SKM-1 (cell line): Measurements from ENCODE around the gene NT5C2.

ENCODE experiments used
- DNase-seq: peaks from one replicate; lab custom pipeline; 2025; ENCODE audit not compliant: unreplicated experiment; lab: John Stamatoyannopoulos, UW

NT5C2 gene

DNA sequence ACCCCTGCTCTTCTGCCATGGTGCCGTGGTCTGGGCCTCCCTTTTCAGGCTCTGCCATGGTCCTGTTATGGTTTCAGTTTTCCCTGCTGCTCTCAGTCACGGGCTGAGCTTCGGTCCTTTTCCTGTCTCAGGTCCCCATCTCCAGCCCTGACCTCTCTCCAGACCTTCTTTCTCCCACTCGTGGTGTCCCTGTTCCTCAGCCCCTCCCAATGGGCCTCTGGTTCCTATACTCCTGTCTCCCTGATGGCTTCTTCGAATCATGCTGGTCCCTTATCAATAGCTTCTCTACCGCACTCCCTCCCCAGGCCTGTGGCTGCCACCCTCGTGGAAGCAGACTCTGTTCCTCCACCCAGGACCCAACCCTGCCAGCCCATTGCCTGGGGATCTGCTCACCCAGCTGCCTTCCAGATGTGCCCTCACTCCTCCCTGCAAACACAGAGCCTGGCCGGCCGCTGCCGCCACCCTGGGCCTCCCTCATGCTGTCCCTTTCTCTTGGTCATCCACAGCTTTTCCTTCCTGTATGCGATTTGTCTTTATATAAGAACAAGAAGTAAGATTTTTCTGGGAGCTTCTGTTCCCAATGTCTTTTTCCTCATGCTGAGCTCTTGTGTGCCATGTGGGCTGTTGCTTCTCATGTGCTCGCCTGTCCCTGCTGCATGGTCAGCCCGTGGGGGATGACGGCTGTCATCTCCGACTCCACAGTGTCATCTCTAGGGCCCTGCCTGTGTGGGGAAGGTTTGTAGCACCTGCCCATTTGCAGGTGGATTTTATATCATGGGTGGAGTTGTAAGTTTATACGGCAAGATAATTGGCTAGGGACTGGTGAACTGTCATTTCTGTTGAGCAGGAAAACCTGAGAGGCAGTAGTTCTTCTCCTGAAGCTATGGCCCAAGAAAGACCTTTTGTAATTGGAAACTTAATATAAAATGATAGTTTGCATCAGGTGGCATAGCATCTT, 126.7 kb downstream of the NT5C2 start:
- DNase-seq = no peak

DNA sequence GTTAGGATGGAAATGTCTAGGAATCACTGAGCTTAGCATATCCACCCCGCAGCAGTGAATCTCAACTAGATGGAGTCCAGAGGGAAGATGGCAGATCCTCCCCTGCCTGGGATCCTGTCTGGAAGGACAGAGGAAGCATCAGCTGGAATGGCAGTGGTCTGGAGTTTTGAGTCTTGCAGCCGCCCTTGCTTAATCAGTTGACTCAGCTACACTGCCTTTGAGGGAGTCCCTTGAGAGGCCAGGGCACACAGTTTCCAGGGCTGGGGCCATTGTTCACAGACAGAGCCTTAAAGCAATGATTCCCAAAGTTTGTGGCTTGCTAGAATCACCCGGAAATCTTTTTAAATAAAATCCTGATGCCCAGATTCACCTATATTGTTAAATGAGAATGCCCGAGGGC, 128.1 kb downstream of the NT5C2 start:
- DNase-seq = no peak

DNA sequence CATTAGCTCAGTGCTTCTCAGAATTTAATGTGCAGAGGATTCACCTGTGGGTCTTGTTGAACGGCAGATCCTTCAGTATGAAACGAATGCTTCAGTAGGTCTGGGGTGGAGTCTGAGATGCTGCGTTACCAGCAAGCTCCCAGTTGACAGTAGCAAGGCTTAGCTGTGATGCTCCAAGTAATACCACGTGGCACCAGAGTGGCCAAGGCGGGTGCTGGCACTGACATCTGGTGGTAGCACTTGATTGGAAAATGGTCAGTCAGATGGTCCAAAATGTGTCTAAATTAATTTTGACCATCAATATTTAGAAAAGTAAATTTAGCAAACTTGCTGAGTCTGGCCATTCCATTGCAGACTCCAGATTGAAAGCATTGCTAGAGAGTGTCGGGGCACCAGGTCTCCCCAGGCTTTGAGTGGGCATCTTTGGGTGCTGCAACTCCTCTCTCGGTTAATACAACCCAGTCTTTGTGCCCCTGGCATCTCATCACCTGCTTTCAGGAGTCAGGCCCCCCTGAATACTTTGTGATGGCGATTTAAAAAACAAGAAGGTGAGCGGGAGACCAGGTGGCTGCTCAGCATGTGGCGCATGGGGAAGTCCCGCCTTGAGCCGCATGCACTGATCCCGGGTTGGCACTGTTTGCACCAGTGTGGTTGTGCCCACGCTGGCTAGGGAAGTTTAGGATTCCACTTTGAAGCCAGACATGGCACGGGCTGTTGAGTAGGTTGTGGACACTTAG, 130.1 kb downstream of the NT5C2 start:
- no peak for DNase-seq

DNA sequence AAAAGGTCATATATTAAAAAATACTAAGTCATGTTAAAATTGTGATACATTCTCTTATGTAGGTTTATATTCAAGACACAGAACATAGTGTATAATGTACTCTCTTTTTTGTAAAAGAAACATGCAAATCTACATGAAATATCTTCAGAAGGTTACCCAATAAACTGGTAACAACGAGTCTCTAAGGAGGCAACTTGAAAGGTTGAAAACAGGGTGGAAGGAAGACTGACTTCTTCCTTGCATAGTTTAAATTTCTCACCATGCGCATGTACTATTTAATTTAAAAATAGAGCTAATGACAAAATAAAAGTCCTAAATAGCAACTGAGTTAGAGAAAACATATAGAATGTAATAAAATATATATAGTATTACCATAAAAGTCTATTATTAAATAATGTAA, 132.5 kb downstream of the NT5C2 start:
- no peak for DNase-seq

DNA sequence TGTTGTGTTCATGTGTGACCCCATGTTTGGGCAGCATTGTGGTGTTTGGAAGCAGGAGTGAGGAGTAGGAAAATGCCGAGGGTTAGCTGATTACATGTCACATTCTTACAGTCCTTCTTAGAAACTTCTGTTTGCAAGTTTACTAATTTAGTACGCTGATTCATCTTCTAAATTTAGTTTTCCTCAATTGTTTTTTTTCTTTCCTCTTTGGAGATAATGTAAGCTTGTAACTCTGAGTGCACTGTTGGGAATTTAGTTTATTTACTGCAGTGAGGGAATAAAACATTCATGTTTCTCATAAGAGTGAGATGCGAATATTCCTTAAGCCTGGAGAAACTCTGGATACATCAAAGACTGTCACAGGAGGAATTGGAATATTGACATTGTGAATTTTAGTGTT, 135.0 kb downstream of the NT5C2 start:
- DNase-seq = no peak

DNA sequence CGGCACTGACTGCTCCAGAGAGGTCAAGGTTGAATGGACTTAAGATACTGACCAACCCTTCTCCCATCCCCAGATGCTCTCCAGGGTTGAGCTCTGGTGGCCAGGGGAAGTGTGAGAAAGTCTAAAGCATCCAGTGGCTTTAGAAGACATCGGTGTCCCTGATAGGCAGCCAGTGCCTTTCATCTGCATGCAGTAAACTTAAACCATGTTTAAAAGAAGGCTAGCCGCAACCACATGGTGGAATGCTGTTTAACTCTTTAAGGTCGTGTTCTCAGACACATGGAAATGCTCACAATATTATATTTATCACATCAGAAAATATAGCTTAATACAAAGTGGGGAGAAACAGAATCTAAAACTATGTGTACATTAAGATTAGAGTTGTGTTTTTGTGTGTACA, 138.0 kb downstream of the NT5C2 start:
- DNase-seq = no peak

DNA sequence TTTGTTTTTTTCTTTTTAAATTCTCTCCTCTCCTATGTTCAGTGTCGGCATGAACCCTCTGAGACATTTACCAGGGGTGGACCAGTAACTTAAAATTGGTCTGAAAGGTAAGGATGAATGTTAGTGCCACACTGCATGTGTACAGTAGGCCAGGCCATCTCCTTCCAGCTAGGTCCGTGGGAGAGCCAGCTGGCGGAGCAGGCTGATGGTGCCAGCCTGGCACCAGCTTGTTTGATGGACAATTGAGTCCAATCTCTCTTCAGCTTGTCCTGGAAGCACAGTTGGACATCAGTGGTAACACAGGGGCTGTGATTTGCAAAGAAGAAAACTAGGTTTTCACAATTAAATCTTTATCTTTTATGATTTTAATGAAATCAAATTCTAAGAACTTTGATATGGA, 138.5 kb downstream of the NT5C2 start:
- DNase-seq = no peak

DNA sequence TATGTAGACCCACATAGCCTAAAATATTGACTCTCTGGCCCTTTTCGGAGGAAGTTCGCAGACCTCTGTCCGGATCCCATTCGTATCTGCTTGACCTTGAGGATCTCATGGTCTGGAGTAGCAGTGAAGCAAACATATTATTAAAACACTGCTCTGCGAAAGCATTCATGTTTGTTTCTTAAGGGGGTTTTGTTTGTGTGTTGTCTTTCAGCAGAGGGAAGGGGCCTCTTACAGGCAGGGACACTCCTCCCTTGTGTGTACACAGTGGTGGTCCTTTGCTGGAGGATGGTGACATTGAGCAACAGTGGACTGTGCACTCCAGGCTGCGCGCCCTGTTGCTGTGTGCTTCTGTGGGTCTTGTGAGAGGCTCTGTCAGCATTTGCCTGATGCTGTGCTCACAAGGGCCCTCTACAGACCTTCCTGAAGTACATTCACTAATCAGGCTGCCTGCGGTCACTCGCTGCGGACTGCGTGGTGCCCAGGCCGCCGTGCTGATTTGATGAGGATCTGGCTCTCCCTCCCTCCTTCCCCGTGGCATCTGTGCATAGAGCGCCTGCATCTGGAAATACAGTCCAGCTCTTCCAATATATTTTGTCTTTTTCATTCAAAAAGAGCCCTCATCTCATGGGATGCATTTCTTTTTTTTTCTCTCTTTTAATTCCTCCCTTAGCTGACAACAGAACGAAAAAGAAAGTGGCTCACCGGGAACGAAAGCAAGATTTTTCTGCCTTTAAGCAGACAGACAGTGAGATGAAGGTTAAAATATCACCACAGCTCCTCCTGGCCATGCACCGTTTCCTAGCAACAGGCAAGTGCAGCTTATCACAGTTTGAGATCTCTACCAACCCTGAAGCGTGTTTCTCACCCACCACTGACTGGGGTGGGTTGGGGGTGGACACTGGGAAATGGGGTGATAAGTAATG, 139.2 kb downstream of the NT5C2 start:
- DNase-seq = no peak

DNA sequence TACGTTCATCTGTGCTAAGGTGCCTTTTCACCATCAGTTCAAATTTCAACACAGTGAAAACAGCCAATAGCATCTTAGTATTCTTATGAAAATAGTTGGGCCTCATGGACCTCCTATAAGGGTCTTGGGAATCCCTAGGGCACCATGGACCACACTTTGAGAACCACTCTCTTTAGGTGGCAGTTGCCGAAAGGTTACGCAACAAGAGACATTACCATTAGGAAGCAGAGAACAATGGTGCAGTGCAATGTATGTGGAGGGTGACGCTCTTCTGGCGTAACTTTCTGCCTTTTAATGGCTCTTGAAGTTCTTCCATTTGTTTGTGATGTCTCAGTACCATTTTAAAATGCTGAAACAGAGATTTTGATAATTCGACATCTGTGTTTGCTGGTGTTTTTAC, 143.8 kb downstream of the NT5C2 start:
- DNase-seq = no peak

DNA sequence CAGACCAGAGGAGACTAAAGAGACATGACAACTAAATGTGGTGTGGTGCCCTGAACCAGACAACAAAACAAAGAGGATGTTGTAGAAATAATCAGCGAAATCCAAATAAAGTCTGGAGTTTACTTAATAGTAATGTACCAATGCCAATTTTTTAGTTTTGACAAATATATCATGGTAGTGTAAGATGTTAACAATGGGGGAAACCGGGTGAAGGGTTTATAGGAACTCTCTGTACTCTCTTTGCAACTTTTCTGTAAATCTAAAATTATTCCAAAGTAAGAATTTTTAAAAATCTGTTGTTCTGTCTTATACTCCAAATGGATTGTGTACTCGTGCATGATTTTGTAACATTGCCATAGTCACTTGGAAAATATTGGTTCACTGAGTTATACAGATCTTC, 145.7 kb downstream of the NT5C2 start:
- DNase-seq = no peak

DNA sequence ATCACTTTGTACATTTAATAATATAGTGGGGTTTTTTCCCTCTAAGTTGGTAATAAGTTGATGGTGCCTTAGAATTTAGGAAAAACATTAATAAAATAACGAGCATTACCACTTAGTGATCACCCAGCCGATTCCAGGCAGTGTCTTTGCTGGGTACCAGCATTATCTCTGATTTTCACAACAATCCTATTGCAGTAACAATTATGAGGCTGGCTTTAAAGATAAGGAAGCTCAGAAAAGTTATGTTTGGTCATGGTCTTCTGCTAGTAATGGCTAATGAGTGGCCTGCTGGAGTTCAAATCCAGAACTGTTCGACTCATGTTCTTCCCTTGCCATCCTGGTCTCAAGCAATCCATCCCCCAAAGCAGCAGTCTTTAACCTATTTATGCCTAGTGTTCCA, 147.1 kb downstream of the NT5C2 start:
- DNase-seq = no peak

DNA sequence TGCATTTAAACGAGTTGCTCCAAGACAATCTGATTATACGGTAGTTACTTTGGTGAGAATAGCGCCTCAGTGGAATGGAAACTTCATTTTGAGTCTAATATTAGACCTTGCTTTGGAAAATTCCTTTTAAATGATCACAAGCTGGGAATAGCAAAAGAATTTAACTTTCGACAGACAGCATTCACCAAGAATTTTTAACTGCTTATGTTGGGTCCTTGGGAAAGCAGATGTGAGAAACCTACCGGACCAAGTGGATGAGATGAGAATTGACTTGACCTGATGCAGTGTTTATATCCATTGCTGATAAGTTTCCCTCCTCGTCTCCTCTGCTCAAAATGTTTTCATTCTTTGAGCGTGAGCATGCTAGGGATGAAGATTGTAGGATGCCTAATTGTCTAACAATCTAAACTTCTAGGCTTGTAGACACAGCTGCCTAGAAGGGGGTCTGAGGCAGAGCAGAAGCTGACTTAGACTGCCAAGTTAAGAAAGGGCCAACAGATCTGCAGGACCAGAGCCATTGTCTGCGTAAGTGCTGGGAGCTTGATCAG, 148.1 kb downstream of the NT5C2 start:
- no peak for DNase-seq

DNA sequence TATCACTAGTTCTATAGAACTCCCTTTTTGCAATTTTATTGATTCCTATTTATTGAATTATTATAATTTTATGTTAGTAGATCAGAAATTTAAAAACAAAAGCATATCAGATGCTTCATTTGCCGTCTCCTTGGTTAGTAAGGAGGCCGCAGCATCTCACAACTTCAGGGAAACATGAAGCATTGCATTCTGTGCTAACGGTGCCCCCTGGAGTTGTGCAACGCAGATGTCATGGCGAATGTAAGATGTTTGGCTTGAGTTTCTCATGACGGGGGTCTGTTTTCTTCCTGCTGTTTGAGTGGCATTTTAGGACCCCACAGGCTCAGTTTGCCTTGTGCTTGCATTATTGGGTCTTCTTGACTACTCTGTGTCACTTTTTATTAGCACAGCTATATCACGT, 150.2 kb downstream of the NT5C2 start:
- DNase-seq = no peak

DNA sequence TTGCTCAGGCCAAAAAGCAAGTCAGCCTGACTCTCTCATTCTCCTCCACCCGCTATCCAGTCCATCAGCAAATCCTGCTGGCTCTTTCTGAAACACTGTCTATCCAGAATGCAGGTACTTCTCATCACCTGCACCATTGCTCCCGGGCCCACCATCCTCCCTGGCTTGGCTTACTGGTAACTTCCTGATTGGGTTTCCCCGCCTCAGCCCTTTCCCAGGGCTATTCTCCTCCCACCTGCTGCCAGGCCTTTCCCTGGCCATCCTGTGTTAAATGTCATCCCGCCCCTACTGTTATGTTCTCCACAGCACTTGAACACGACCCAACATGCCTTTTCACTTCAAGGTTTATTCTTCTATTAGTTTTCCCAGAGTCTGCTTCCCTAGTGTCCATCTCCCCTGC, 150.9 kb downstream of the NT5C2 start:
- no peak for DNase-seq

DNA sequence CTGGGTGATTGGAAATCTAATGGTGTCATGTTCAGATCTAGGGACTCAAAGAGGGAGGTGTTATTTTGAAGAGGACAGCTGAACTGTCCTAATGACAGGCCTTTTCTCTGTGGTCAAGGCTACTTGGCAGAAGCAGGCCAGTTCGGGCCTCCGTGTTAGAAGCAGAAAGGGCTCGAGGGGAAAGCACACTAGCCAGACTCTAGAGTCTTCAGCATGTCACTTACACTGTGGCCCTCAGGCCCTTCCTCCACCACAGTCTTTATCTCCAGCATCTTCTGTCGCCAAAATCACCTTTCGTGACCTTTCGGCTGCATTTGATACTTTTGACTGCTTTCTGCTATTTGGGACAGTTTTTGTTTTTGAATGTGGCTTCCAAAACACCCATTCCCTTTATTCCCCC, 151.7 kb downstream of the NT5C2 start:
- DNase-seq = no peak

DNA sequence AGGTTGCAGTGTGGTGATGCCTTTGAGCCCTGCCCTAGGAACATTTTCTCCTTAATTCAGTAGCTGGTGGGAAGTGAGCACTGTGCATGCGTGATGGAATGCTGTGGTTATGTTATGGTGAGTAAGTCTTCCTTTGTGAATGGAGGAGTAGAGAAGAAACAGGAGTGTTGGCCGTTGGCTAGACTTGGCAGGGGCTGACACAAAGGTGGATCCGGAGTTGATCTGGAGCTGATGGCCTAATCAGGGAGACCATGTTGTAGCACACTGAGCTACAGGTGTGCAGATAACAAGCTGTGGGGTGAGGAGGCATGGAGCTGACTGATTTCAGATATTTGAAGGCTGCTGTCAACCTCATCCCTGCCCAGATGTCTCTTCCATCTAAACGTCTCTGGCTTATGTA, 152.7 kb downstream of the NT5C2 start:
- DNase-seq = no peak

DNA sequence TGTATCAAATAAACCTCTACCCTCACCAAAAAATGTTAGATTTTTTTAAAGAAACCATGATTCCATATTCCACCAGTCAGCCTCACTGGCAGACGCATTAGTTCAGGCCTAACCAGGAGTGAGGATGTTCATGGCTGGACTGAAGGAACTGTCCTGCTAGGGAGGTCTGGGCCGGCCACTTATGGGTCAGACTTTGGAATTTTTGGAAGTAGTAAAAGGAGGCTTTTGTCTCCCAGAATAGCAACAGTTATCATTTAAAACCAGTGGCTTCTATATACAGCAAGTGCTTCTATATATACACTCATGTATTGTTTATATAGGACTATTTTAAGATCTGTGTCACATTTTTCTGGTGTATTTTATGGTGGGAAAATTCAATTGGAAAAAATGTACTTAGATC, 154.5 kb downstream of the NT5C2 start:
- no peak for DNase-seq
